ENCODE data around the gene IGF2. TPM values are rescaled to one million over a fixed set of nuclear protein-coding genes. Genes with fewer than 3 reads are reported as not detected.

The IGF2 gene
- total RNA-seq, 1 donor from 2014 or later, result 75.0 TPM

DNA sequence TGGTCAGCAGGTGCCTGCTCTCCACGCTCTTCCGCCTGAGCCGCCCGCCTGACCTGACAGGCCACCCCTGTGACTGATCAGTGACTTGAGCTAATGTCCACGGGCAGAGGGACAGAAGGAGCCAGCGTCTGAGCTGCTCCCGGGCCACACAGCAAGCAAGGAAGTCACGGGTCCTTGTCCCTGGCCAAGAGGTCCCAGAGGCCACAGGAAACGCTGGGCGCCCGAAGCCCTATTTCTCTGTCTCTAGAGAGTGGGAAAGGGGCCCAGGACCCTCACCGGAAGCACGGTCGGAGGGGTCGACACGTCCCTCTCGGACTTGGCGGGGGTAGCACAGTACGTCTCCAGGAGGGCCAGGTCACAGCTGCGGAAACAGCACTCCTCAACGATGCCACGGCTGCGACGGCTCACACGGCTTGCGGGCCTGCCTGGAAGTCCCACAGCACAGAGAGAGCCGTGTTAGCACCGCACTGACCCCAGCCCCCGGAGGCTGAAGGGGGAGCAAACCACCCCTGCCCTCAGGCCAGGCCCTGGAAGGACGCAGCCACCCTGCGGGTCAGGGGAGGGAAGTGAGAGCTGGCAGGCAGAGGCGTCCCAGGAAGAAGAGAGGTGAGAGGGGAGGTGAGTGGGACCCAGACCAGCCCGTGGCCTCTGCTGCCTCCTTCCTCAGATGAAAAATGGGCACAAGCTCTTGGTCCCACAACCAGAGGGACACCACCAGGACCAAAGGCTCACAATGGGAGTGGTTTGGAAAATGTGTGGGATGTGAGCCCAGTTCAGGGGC is 5.8 kb downstream of the IGF2 start:
- peaks cover 80% of the 10 kb centered on the region for H3K27me3 ChIP-seq (ENCODE audit: low read depth)
- no peak overlapping the region for H3K4me3 ChIP-seq
- peaks cover 22% of the 10 kb centered on the region for H3K4me1 ChIP-seq
- intact Hi-C loops (cut with micrococcal nuclease), result no loop called here
- no peak overlapping the region for H3K27ac ChIP-seq (replicated peaks)
- H3K36me3 ChIP-seq, result peaks cover 16% of the 10 kb centered on the region
- DNase-seq, result no peak
- no peaks in the 10 kb centered on the region for H3K9me3 ChIP-seq (replicated peaks)
- TF ChIP-seq, protein P1, sequence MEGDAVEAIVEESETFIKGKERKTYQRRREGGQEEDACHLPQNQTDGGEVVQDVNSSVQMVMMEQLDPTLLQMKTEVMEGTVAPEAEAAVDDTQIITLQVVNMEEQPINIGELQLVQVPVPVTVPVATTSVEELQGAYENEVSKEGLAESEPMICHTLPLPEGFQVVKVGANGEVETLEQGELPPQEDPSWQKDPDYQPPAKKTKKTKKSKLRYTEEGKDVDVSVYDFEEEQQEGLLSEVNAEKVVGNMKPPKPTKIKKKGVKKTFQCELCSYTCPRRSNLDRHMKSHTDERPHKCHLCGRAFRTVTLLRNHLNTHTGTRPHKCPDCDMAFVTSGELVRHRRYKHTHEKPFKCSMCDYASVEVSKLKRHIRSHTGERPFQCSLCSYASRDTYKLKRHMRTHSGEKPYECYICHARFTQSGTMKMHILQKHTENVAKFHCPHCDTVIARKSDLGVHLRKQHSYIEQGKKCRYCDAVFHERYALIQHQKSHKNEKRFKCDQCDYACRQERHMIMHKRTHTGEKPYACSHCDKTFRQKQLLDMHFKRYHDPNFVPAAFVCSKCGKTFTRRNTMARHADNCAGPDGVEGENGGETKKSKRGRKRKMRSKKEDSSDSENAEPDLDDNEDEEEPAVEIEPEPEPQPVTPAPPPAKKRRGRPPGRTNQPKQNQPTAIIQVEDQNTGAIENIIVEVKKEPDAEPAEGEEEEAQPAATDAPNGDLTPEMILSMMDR (IDR thresholded peaks at IDR 0.05; ENCODE audit: borderline replicate concordance), result no peak

DNA sequence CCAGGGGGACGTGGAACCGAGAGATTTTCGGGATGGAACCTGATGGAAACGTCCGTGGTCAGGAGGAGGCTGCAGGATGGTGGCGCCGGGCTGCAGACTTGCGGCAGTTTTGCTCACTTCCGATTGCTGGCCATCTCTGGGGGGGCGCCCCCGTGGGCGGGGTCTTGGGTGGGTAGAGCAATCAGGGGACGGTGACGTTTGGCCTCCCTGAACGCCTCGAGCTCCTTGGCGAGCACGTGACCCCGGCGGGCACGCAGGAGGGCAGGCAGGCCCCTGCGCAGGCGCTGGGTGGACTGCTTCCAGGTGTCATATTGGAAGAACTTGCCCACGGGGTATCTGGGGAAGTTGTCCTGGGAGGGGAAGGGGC is 6.3 kb downstream of the IGF2 start:
- Histone ChIP-seq H3K4me1 (peaks cover 21% of the 10 kb centered on the region), H3K27ac (replicated peaks) (no peak overlapping the region), H3K36me3 (peaks cover 16% of the 10 kb centered on the region), H3K27me3 (ENCODE audit: low read depth) (peaks cover 76% of the 10 kb centered on the region), H3K4me3 (no peak overlapping the region), H3K9me3 (replicated peaks) (no peaks in the 10 kb centered on the region)
- intact Hi-C loops (cut with micrococcal nuclease), result no loop called here
- DNase-seq, result no peak
- TF ChIP-seq, protein P1 (IDR thresholded peaks at IDR 0.05; ENCODE audit: borderline replicate concordance), result no peak

DNA sequence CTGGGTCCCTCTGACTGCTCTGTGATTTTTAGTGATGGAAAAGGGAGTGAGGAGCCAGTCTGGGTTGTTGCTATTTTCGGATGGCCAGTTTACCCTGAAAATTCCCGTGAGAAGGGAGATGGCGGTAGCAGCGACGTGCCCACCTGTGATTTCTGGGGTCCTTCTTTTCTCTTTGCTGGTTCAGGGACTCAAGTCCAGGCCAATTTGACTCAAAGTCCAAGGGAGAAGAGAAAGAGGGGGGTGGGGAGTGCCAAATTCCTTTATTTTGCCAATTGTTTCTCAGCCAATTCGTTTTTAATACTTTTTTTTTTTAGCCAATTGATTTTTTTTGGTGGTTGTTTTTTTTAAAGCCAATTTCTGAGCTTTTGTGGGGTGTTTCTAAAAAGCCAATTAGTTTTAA is 6.9 kb downstream of the IGF2 start:
- DNase-seq, result no peak
- TF ChIP-seq, protein P1 (IDR thresholded peaks at IDR 0.05; ENCODE audit: borderline replicate concordance), result no peak
- H3K27me3 ChIP-seq (ENCODE audit: low read depth), result peaks cover 70% of the 10 kb centered on the region

DNA sequence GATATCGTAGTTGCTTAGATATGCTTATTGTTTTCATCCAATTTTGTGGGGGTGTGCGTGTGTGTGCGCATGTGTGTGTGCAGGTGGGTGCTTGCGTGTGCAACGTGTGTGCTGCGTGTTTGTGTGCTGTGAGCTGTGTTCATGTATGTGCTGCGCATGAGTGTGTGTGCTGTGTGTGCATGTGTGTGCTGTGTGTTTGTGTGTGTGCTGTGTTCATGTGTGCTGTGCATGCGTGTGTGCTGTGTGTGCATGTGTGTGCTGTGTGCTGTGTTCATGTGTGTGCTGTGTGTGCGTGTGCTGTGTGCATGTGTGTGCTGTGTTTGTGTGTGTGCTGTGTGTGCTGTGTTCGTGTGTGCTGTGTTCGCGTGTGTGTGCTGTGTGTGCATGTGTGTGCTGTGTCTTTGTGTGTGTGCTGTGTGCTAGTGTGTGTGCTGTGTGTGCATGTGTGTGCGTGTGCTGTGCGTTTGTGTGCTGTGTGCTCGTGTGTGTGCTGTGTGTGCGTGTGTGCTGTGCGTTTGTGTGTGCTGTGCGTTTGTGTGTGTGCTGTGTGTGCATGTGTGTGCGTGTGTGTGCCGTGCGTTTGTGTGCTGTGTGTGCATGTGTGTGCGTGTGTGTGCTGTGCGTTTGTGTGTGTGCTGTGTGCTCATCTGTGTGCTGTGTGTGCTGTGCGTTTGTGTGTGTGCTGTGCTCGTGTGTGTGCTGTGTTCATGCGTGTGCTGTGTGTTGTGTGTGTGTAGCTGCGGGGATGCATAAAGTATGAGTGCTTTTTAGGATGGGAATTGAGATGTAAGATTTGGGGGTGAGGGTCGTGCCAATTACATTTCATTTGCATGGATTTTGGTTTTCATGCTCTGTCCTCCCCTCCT is 7.6 kb downstream of the IGF2 start:
- H3K27me3 ChIP-seq (ENCODE audit: low read depth), result peaks cover 63% of the 10 kb centered on the region
- intact Hi-C loops (cut with micrococcal nuclease), result no loop called here
- no peak for DNase-seq

More for the DNA sequence above, 6.9 kb downstream of the IGF2 start:
- Histone ChIP-seq H3K4me3 (no peak overlapping the region), H3K27ac (replicated peaks) (no peak overlapping the region), H3K36me3 (peaks cover 16% of the 10 kb centered on the region), H3K4me1 (peaks cover 15% of the 10 kb centered on the region), H3K9me3 (replicated peaks) (no peaks in the 10 kb centered on the region)
- intact Hi-C loops (cut with micrococcal nuclease), result no loop called here

DNA sequence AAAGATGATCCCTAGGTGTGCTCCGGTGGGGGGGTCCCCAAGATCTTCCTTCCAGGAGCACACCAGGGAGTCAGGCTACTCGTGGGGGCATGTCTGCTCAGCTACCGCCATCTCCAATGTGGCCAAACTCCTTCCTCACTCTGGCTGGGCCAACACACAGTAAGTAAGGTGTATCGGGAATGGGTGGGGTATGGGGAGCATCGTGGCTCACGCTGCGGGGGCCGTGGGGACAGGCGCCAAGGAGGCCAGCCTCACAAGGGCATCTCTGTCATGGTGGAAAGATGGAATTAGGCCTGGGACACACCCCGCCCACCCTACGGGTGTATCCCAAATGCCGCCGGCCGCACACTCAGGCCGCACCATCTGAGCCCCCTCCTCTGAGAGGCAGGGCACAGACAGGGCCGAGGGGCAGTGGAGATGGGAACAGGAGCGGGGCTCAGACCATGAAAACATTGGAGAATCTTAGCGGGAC is 8.3 kb downstream of the IGF2 start:
- Histone ChIP-seq H3K36me3 (peaks cover 16% of the 10 kb centered on the region), H3K4me1 (peaks cover 3% of the 10 kb centered on the region), H3K4me3 (no peak overlapping the region), H3K9me3 (replicated peaks) (no peaks in the 10 kb centered on the region), H3K27ac (replicated peaks) (no peak overlapping the region), H3K27me3 (ENCODE audit: low read depth) (peaks cover 57% of the 10 kb centered on the region)
- TF ChIP-seq, protein P1 (IDR thresholded peaks at IDR 0.05; ENCODE audit: borderline replicate concordance), result no peak
- intact Hi-C loops (cut with micrococcal nuclease), result no loop called here
- DNase-seq, result no peak

More for the DNA sequence above, 7.6 kb downstream of the IGF2 start:
- TF ChIP-seq, protein P1 (IDR thresholded peaks at IDR 0.05; ENCODE audit: borderline replicate concordance), result no peak
- H3K4me1 ChIP-seq, result peaks cover 10% of the 10 kb centered on the region
- H3K9me3 ChIP-seq (replicated peaks), result no peaks in the 10 kb centered on the region
- H3K27ac ChIP-seq (replicated peaks), result no peak overlapping the region
- no peak overlapping the region for H3K4me3 ChIP-seq
- peaks cover 16% of the 10 kb centered on the region for H3K36me3 ChIP-seq

Measured in left ventricle myocardium inferior (tissue), 1 donor.